SK-N-SH treated with all-trans-retinoic acid at 6 μM for 48 hours (cell line): ENCODE measurements around the gene ATP1B3.

Experiments
- ISL1 ChIP-seq: fragments of 250-450 bp; sonication (Bioruptor Pico); IDR thresholded peaks from 2 replicates; pipeline ENCODE4 v2.1.2; 2022; ENCODE audit warnings: mild to moderate bottlenecking, moderate library complexity
- RARB ChIP-seq: fragments of 250-450 bp; sonication (Bioruptor Pico); IDR thresholded peaks from 2 replicates; pipeline ENCODE4 v1.8.0; 2021; ENCODE audit warnings: mild to moderate bottlenecking, moderate library complexity
- TOX ChIP-seq: fragments of 250-450 bp; sonication (Bioruptor Pico); IDR thresholded peaks from 2 replicates; pipeline ENCODE4 v1.8.0; 2021; ENCODE audit warnings: mild to moderate bottlenecking, moderate library complexity, borderline replicate concordance
- ZFP30 ChIP-seq: fragments of 450-650 bp; formaldehyde crosslinking; IDR thresholded peaks from 2 replicates; pipeline ENCODE4 v1.5.0; 2022; ENCODE audit warnings: mild to moderate bottlenecking, moderate library complexity
- ZNF70 ChIP-seq: fragments of 450-650 bp; formaldehyde crosslinking; IDR thresholded peaks from 2 replicates; pipeline ENCODE4 v1.5.0; 2020; ENCODE audit warnings: mild to moderate bottlenecking, moderate library complexity
- TF ChIP-seq, protein P1 (sequence below): fragments of 250-450 bp; sonication (Bioruptor Pico); IDR thresholded peaks from 2 replicates; pipeline ENCODE4 v1.5.1; 2020; ENCODE audit warnings: low read depth, mild to moderate bottlenecking, moderate library complexity
- TF ChIP-seq, protein P2 (sequence below): fragments of 250-450 bp; sonication (Bioruptor Pico); IDR thresholded peaks from 2 replicates; pipeline ENCODE4 v1.8.0; 2020; ENCODE audit warnings: mild to moderate bottlenecking, moderate library complexity, borderline replicate concordance
- TF ChIP-seq, protein P3 (sequence below): fragments of 250-450 bp; sonication (Bioruptor Pico); IDR thresholded peaks from 2 replicates; pipeline ENCODE4 v1.8.0; 2021; ENCODE audit warnings: low read depth, mild to moderate bottlenecking, moderate library complexity, borderline replicate concordance
- TF ChIP-seq, protein P4 (sequence below): fragments of 250-450 bp; sonication (Bioruptor Pico); IDR thresholded peaks from 2 replicates; pipeline ENCODE4 v1.5.1; 2021; ENCODE audit warnings: mild to moderate bottlenecking, moderate library complexity

DNA sequence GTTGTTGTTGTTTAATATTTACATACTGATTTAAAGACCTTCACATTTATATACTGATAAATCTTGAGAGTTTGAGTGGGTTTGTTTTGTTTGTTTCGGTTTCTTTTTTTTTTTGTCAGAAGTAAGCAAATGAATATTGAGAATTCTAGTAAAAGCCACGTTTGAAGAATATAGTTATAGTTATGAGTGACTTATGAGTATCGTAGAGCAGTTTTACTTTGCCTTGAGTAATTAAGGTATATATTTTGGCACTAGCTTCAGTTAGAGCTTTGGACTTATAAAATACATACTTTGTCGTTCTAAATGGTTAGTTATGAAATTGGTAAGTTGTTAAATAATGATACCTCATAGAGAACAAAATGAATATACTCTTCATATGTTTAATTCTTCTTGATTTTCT lies 27.8 kb downstream of the ATP1B3 start:
- TF ChIP-seq ZFP30 (CRISPR knock-in tag) (no peak), TOX (CRISPR knock-in tag) (no peak), ISL1 (no peak), ZNF70 (no peak), RARB (no peak)
- TF ChIP-seq, protein P1, sequence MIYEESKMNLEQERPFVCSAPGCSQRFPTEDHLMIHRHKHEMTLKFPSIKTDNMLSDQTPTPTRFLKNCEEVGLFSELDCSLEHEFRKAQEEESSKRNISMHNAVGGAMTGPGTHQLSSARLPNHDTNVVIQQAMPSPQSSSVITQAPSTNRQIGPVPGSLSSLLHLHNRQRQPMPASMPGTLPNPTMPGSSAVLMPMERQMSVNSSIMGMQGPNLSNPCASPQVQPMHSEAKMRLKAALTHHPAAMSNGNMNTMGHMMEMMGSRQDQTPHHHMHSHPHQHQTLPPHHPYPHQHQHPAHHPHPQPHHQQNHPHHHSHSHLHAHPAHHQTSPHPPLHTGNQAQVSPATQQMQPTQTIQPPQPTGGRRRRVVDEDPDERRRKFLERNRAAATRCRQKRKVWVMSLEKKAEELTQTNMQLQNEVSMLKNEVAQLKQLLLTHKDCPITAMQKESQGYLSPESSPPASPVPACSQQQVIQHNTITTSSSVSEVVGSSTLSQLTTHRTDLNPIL (CRISPR knock-in tag) = no peak
- TF ChIP-seq, protein P2, sequence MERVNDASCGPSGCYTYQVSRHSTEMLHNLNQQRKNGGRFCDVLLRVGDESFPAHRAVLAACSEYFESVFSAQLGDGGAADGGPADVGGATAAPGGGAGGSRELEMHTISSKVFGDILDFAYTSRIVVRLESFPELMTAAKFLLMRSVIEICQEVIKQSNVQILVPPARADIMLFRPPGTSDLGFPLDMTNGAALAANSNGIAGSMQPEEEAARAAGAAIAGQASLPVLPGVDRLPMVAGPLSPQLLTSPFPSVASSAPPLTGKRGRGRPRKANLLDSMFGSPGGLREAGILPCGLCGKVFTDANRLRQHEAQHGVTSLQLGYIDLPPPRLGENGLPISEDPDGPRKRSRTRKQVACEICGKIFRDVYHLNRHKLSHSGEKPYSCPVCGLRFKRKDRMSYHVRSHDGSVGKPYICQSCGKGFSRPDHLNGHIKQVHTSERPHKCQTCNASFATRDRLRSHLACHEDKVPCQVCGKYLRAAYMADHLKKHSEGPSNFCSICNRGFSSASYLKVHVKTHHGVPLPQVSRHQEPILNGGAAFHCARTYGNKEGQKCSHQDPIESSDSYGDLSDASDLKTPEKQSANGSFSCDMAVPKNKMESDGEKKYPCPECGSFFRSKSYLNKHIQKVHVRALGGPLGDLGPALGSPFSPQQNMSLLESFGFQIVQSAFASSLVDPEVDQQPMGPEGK (CRISPR knock-in tag) = no peak
- TF ChIP-seq, protein P3, sequence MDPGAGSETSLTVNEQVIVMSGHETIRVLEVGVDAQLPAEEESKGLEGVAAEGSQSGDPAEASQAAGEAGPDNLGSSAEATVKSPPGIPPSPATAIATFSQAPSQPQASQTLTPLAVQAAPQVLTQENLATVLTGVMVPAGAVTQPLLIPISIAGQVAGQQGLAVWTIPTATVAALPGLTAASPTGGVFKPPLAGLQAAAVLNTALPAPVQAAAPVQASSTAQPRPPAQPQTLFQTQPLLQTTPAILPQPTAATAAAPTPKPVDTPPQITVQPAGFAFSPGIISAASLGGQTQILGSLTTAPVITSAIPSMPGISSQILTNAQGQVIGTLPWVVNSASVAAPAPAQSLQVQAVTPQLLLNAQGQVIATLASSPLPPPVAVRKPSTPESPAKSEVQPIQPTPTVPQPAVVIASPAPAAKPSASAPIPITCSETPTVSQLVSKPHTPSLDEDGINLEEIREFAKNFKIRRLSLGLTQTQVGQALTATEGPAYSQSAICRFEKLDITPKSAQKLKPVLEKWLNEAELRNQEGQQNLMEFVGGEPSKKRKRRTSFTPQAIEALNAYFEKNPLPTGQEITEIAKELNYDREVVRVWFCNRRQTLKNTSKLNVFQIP = no peak
- TF ChIP-seq, protein P4, sequence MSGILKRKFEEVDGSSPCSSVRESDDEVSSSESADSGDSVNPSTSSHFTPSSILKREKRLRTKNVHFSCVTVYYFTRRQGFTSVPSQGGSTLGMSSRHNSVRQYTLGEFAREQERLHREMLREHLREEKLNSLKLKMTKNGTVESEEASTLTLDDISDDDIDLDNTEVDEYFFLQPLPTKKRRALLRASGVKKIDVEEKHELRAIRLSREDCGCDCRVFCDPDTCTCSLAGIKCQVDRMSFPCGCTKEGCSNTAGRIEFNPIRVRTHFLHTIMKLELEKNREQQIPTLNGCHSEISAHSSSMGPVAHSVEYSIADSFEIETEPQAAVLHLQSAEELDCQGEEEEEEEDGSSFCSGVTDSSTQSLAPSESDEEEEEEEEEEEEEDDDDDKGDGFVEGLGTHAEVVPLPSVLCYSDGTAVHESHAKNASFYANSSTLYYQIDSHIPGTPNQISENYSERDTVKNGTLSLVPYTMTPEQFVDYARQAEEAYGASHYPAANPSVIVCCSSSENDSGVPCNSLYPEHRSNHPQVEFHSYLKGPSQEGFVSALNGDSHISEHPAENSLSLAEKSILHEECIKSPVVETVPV = no peak
